Trophoblast cell (in vitro differentiated cells and primary cell): ENCODE data around the gene SPATC1L.

Experiments used
- DNase-seq, 2 donors: peaks; one replicate each; pipeline ENCODE4 v3.0.0-alpha.2; 2016
- H2AFZ ChIP-seq: 2 replicates; pipeline ENCODE4 v1.6.1; 2013; ENCODE audit warnings: low read length, moderate library complexity, mild to moderate bottlenecking; ENCODE audit not compliant: insufficient read depth, poor library complexity
- H2AK5ac ChIP-seq: 2 replicates; pipeline ENCODE4 v1.6.1; 2013; ENCODE audit warnings: mild to moderate bottlenecking, low read length
- H2BK120ac ChIP-seq: 2 replicates; pipeline ENCODE4 v1.6.1; 2013; ENCODE audit warnings: low read length, mild to moderate bottlenecking, moderate library complexity; ENCODE audit not compliant: insufficient read depth, poor library complexity
- H2BK12ac ChIP-seq: 2 replicates; pipeline ENCODE4 v1.6.1; 2013; ENCODE audit warnings: mild to moderate bottlenecking, low read length, moderate library complexity
- H2BK5ac ChIP-seq: 2 replicates; pipeline ENCODE4 v1.6.1; 2013; ENCODE audit warnings: low read length, low read depth, moderate library complexity, mild to moderate bottlenecking; ENCODE audit not compliant: poor library complexity
- H3K14ac ChIP-seq: 2 replicates; pipeline ENCODE4 v1.6.1; 2013; ENCODE audit warnings: mild to moderate bottlenecking, low read length
- H3K18ac ChIP-seq: 2 replicates; pipeline ENCODE4 v1.6.1; 2013; ENCODE audit warnings: mild to moderate bottlenecking, low read length
- H3K23ac ChIP-seq: 2 replicates; pipeline ENCODE4 v1.6.1; 2013; ENCODE audit warnings: low read length
- H3K27ac ChIP-seq: 2 replicates; pipeline ENCODE4 v1.5.1; 2013; ENCODE audit warnings: low read depth, mild to moderate bottlenecking, inconsistent platforms, low read length, moderate library complexity
- H3K27me3 ChIP-seq: 2 replicates; pipeline ENCODE4 v1.6.1; 2013; ENCODE audit warnings: inconsistent platforms, mild to moderate bottlenecking, low read length, moderate library complexity; ENCODE audit not compliant: insufficient read depth
- H3K36me3 ChIP-seq, 2 experiments: 1 replicate in 1 of 2; 2 replicates in 1 of 2; pipeline ENCODE4 v1.6.1; 2013; ENCODE audit warnings: low read length in 2 of 2, mild to moderate bottlenecking in 2 of 2, moderate library complexity in 1 of 2; ENCODE audit not compliant: insufficient read depth in 2 of 2, control insufficient read depth in 1 of 2
- H3K4ac ChIP-seq: 2 replicates; pipeline ENCODE4 v1.6.1; 2013; ENCODE audit warnings: low read depth, mild to moderate bottlenecking, low read length, moderate library complexity
- H3K4me1 ChIP-seq, 2 experiments: 1 replicate in 1 of 2; 2 replicates in 1 of 2; pipeline ENCODE4 v1.6.1; 2013; ENCODE audit warnings: low read length in 2 of 2, mild to moderate bottlenecking in 2 of 2, moderate library complexity in 1 of 2; ENCODE audit not compliant: insufficient read depth in 2 of 2, control insufficient read depth in 1 of 2
- H3K4me2 ChIP-seq: 2 replicates; pipeline ENCODE4 v1.6.1; 2013; ENCODE audit warnings: inconsistent platforms, mild to moderate bottlenecking, low read length, moderate library complexity
- H3K4me3 ChIP-seq: 2 replicates; pipeline ENCODE4 v1.5.1; 2013; ENCODE audit warnings: mild to moderate bottlenecking, low read depth, low read length, inconsistent platforms
- H3K79me1 ChIP-seq: one replicate; pipeline ENCODE4 v1.6.1; 2013; ENCODE audit warnings: low read length
- H3K79me2 ChIP-seq: 2 replicates; pipeline ENCODE4 v1.6.1; 2013; ENCODE audit warnings: low read length, mild to moderate bottlenecking; ENCODE audit not compliant: control insufficient read depth, insufficient read depth, poor library complexity
- H3K9ac ChIP-seq: 2 replicates; pipeline ENCODE4 v1.6.1; 2013; ENCODE audit warnings: mild to moderate bottlenecking, low read length
- H3K9me3 ChIP-seq: 2 replicates; pipeline ENCODE4 v1.6.1; 2013; ENCODE audit warnings: low read depth, mild to moderate bottlenecking, control low read depth, inconsistent platforms, low read length; ENCODE audit not compliant: insufficient read depth
- H4K12ac ChIP-seq: 2 replicates; pipeline ENCODE4 v1.6.1; 2013; ENCODE audit warnings: low read depth, mild to moderate bottlenecking, low read length, moderate library complexity
- H4K8ac ChIP-seq: 2 replicates; pipeline ENCODE4 v1.6.1; 2013; ENCODE audit warnings: low read depth, mild to moderate bottlenecking, low read length, moderate library complexity
- H4K91ac ChIP-seq: one replicate; pipeline ENCODE4 v1.6.1; 2013; ENCODE audit warnings: low read depth, mild to moderate bottlenecking, low read length, moderate library complexity
- WGBS: extraction: QIAGEN DNeasy Blood & Tissue Kit; methylation state at CpG from one replicate; pipeline ENCODE4 v1.1.7; 2013; ENCODE audit warnings: missing lambda C conversion rate; ENCODE audit not compliant: insufficient read length, insufficient coverage; ENCODE audit errors: extremely low coverage; 5-methylcytosine and 5-hydroxymethylcytosine counted together

Gene SPATC1L

GRCh38 chr21:46122758-46123683 is 61.2 kb downstream of the SPATC1L start:
- H3K27ac ChIP-seq, result no peak overlapping the region
- H4K91ac ChIP-seq, result no peak overlapping the region
- no peak overlapping the region for H3K23ac ChIP-seq
- no peak overlapping the region for H3K4ac ChIP-seq
- no peak overlapping the region for H2AFZ ChIP-seq
- H3K9me3 ChIP-seq, result peaks cover 6% of the 10 kb centered on the region
- H2BK120ac ChIP-seq, result no peak overlapping the region
- WGBS, result no CpG with 5 or more reads among the region's 12 CpGs
- no peak overlapping the region for H3K4me3 ChIP-seq
- H3K4me1 ChIP-seq, result peaks cover 0 to 1% of the 10 kb centered on the region in 2 experiments
- H3K79me1 ChIP-seq, result no peaks in the 10 kb centered on the region
- no peak overlapping the region for H2BK12ac ChIP-seq
- no peak overlapping the region for H4K8ac ChIP-seq
- no peak overlapping the region for H2AK5ac ChIP-seq
- H2BK5ac ChIP-seq, result no peak overlapping the region
- H3K4me2 ChIP-seq, result no peak overlapping the region
- H3K36me3 ChIP-seq, result peaks cover 35 to 46% of the 10 kb centered on the region in 2 experiments
- H3K79me2 ChIP-seq, result no peaks in the 10 kb centered on the region
- H3K27me3 ChIP-seq, result no peaks in the 10 kb centered on the region
- H3K9ac ChIP-seq, result no peak overlapping the region
- no peak for DNase-seq
- H3K14ac ChIP-seq, result no peak overlapping the region
- no peak overlapping the region for H4K12ac ChIP-seq
- H3K18ac ChIP-seq, result no peak overlapping the region

GRCh38 chr21:46122237-46122671 is 62.0 kb downstream of the SPATC1L start:
- no peak overlapping the region for H3K18ac ChIP-seq
- H3K9me3 ChIP-seq, result peaks cover 6% of the 10 kb centered on the region
- H3K4me2 ChIP-seq, result no peak overlapping the region
- H3K9ac ChIP-seq, result no peak overlapping the region
- no peak overlapping the region for H3K27ac ChIP-seq
- H3K27me3 ChIP-seq, result no peaks in the 10 kb centered on the region
- no peaks in the 10 kb centered on the region for H3K4me1 ChIP-seq
- H2BK12ac ChIP-seq, result no peak overlapping the region
- H3K23ac ChIP-seq, result no peak overlapping the region
- H3K79me2 ChIP-seq, result no peaks in the 10 kb centered on the region
- H3K14ac ChIP-seq, result no peak overlapping the region
- no peak overlapping the region for H4K8ac ChIP-seq
- H2BK5ac ChIP-seq, result no peak overlapping the region
- H3K4me3 ChIP-seq, result no peak overlapping the region
- H3K36me3 ChIP-seq, result peaks cover 35 to 46% of the 10 kb centered on the region in 2 experiments
- no peak overlapping the region for H4K12ac ChIP-seq
- H2AK5ac ChIP-seq, result no peak overlapping the region
- WGBS, result no CpG with 5 or more reads among the region's 12 CpGs
- DNase-seq, result no peak
- no peak overlapping the region for H2AFZ ChIP-seq
- H2BK120ac ChIP-seq, result no peak overlapping the region
- H4K91ac ChIP-seq, result no peak overlapping the region
- no peaks in the 10 kb centered on the region for H3K79me1 ChIP-seq
- no peak overlapping the region for H3K4ac ChIP-seq

- Histone ChIP-seq H3K79me2 (no peaks in the 10 kb centered on the region), H3K79me1 (no peaks in the 10 kb centered on the region), H4K12ac (no peak overlapping the region), H2BK12ac (no peak overlapping the region), H3K23ac (no peak overlapping the region), H2AFZ (no peak overlapping the region), H3K4ac (no peak overlapping the region), H4K91ac (no peak overlapping the region), H3K4me1 (no peaks in the 10 kb centered on the region), H3K9ac (no peak overlapping the region), H2AK5ac (no peak overlapping the region), H4K8ac (no peak overlapping the region), H3K9me3 (peaks cover 6% of the 10 kb centered on the region), H3K18ac (no peak overlapping the region), H3K27ac (no peak overlapping the region), H2BK120ac (no peak overlapping the region), H3K4me2 (no peak overlapping the region), H3K27me3 (no peaks in the 10 kb centered on the region), H2BK5ac (no peak overlapping the region), H3K14ac (no peak overlapping the region), H3K4me3 (no peak overlapping the region), H3K36me3 (peaks cover 42 to 52% of the 10 kb centered on the region in 2 experiments)
- WGBS, result no CpG with 5 or more reads among the region's 29 CpGs
- DNase-seq, result no peak
These were observed 62.7 kb downstream of the SPATC1L start for GRCh38 chr21:46121286-46122221.
